GM12878 (cell line): ENCODE results near the gene QSOX2. TPM values are rescaled to one million over a fixed set of nuclear protein-coding genes. Genes with fewer than 3 reads are reported as not detected.

ENCODE experiments used
- ATAC-seq: fragments of 200-7000 bp; cut with Tn5 transposase; 3 replicates; pipeline ENCODE4 v1.9.1; 2020; ENCODE audit warnings: mild to moderate bottlenecking, moderate library complexity
- BruUV-seq: library from RNA; stranded (reverse); fragments of 400-500 nt; replicated peaks from 2 replicates; lab custom pipeline; 2021; lab: Mats Ljungman, UMichigan
- CTCF ChIA-PET: fragments of 300-600 bp; sonication (Branson Sonifier 250); formaldehyde crosslinking; extraction: SDS; loops from one replicate; lab custom pipeline; 2021; ENCODE audit warnings: inconsistent platforms; lab: Yijun Ruan, JAX
- POLR2A ChIA-PET: fragments of 350-600 bp; formaldehyde crosslinking; extraction: SDS; loops from one replicate; lab custom pipeline; 2021; ENCODE audit warnings: inconsistent platforms; lab: Charles Lee
- RAD21 ChIA-PET: fragments of 300-600 bp; sonication (Branson Sonifier 250); formaldehyde crosslinking; loops from one replicate; lab custom pipeline; 2023; ENCODE audit warnings: antibody characterized with exemption; ENCODE audit not compliant: unreplicated experiment; lab: Charles Lee
- SMC1A ChIA-PET: fragments of 300-600 bp; sonication (Branson Sonifier 250); formaldehyde crosslinking; loops from one replicate; lab custom pipeline; 2023; ENCODE audit not compliant: unreplicated experiment, uncharacterized antibody; lab: Charles Lee
- DNase-seq: peaks from one replicate; pipeline ENCODE4 v3.0.0-alpha.2; 2011; ENCODE audit warnings: low read depth, low spot score
- FAIRE-seq: peaks from 3 replicates; lab custom pipeline; 2011; peaks lifted over from hg19 to GRCh38; lab: Jason Lieb, UNC
- H2AFZ ChIP-seq: 2 replicates; pipeline ENCODE4 v1.6.0; 2011; ENCODE audit warnings: low read depth, low read length, control low read depth; ENCODE audit not compliant: control insufficient read depth
- H3K27ac ChIP-seq: 2 replicates; pipeline ENCODE4 v1.5.1; 2011; ENCODE audit warnings: control low read depth; ENCODE audit not compliant: control insufficient read depth, insufficient read depth
- H3K27me3 ChIP-seq, 2 experiments: replicated peaks in 1 of 2; 2 replicates each; pipeline versions ENCODE4 v1.6.0 to v1.6.1; 2011; ENCODE audit warnings: low read length in 1 of 2; ENCODE audit not compliant: control insufficient read depth in 2 of 2, insufficient read depth in 2 of 2
- H3K36me3 ChIP-seq, 2 experiments: 2 replicates each; pipeline ENCODE4 v1.5.1; 2011; ENCODE audit warnings: low read length in 1 of 2; ENCODE audit not compliant: control insufficient read depth in 2 of 2, insufficient read depth in 2 of 2
- H3K4me1 ChIP-seq: 2 replicates; pipeline ENCODE4 v1.6.1; 2011; ENCODE audit warnings: mild to moderate bottlenecking, low read length, moderate library complexity, mixed read lengths; ENCODE audit not compliant: control insufficient read depth, insufficient read depth
- H3K4me2 ChIP-seq: 2 replicates; pipeline ENCODE4 v1.6.0; 2011; ENCODE audit warnings: control low read depth; ENCODE audit not compliant: control insufficient read depth, insufficient read depth
- H3K4me3 ChIP-seq: fragments of 200-600 bp; sonication (generic); 2 replicates; pipeline ENCODE4 v1.5.1; 2016
- H3K79me2 ChIP-seq: 2 replicates; pipeline ENCODE4 v1.6.0; 2011; ENCODE audit warnings: low read length; ENCODE audit not compliant: control insufficient read depth, insufficient read depth
- H3K9ac ChIP-seq: 2 replicates; pipeline ENCODE4 v1.8.0; 2011; ENCODE audit warnings: low read length, control low read depth, mixed read lengths; ENCODE audit not compliant: control insufficient read depth, insufficient read depth
- H3K9me3 ChIP-seq: replicated peaks from 3 replicates; pipeline ENCODE4 v1.5.1; 2011; ENCODE audit warnings: mild to moderate bottlenecking, low read length; ENCODE audit not compliant: control insufficient read depth, insufficient read depth
- H4K20me1 ChIP-seq: 2 replicates; pipeline ENCODE4 v1.6.0; 2011; ENCODE audit not compliant: control insufficient read depth, insufficient read depth
- CBFB ChIP-seq: IDR thresholded peaks from 2 replicates; pipeline ENCODE4 v1.6.1; 2016; ENCODE audit warnings: antibody characterized with exemption, low read depth
- EED ChIP-seq: sonication (generic); IDR thresholded peaks from 2 replicates; pipeline ENCODE4 v1.6.1; 2016; ENCODE audit warnings: antibody characterized with exemption, low read depth
- ESRRA ChIP-seq: IDR thresholded peaks from 2 replicates; pipeline ENCODE4 v1.6.1; 2012; ENCODE audit warnings: mild to moderate bottlenecking, low read length, improper control_type of control experiment
- EZH2 ChIP-seq: IDR thresholded peaks from 2 replicates; pipeline ENCODE4 v1.6.1; 2012; ENCODE audit warnings: low read depth, mild to moderate bottlenecking, control low read depth, inconsistent platforms, low read length, borderline replicate concordance; ENCODE audit not compliant: control insufficient read depth
- FOXK2 ChIP-seq: fragments of 450-650 bp; IDR thresholded peaks from 2 replicates; pipeline ENCODE4 v1.6.1; 2017; ENCODE audit warnings: mild to moderate bottlenecking, moderate library complexity
- IRF5 ChIP-seq: fragments of 450-650 bp; IDR thresholded peaks from 2 replicates; pipeline ENCODE4 v1.6.1; 2017; ENCODE audit warnings: borderline replicate concordance
- MYC ChIP-seq: IDR thresholded peaks from 2 replicates; pipeline ENCODE4 v1.6.1; 2011; ENCODE audit warnings: mild to moderate bottlenecking, low read length, moderate library complexity, inconsistent platforms; ENCODE audit not compliant: insufficient read depth, insufficient replicate concordance, insufficient read length, severe bottlenecking
- NFXL1 ChIP-seq: fragments of 450-650 bp; IDR thresholded peaks from 2 replicates; pipeline ENCODE4 v1.6.1; 2017; ENCODE audit warnings: antibody characterized with exemption, mild to moderate bottlenecking, borderline replicate concordance
- POLR2AphosphoS5 ChIP-seq: IDR thresholded peaks from 2 replicates; pipeline ENCODE4 v1.6.1; 2011; ENCODE audit warnings: mild to moderate bottlenecking, low read length, inconsistent platforms
- RB1 ChIP-seq: fragments of 450-650 bp; formaldehyde crosslinking; IDR thresholded peaks from 2 replicates; pipeline ENCODE4 v1.6.1; 2017; ENCODE audit warnings: mild to moderate bottlenecking, borderline replicate concordance
- SUPT20H ChIP-seq: IDR thresholded peaks from 2 replicates; pipeline ENCODE4 v1.6.1; 2011; ENCODE audit warnings: low read depth, mild to moderate bottlenecking, low read length, moderate library complexity, borderline replicate concordance; ENCODE audit not compliant: control insufficient read depth
- ZNF592 ChIP-seq: fragments of 450-650 bp; IDR thresholded peaks from 2 replicates; pipeline ENCODE4 v1.6.1; 2017; ENCODE audit warnings: mild to moderate bottlenecking, moderate library complexity
- WGBS: methylation state at CpG from one replicate; pipeline ENCODE4 v1.1.6; 2016; ENCODE audit warnings: low lambda C conversion rate; ENCODE audit not compliant: insufficient replicate concordance, insufficient coverage; ENCODE audit errors: missing lambda C conversion rate; 5-methylcytosine and 5-hydroxymethylcytosine counted together
- in situ Hi-C: fragments of 300-500 bp; cut with MboI; formaldehyde crosslinking; loops from 9 replicates; pipeline ENCODE4 v1.14.3; 2018; ENCODE audit warnings: mixed read lengths
- intact Hi-C: fragments of 100-400 bp; cut with micrococcal nuclease; formaldehyde crosslinking; loops from one replicate; pipeline ENCODE4 v1.14.2; 2022; ENCODE audit not compliant: unreplicated experiment
- polyA plus RNA-seq, 11 experiments: library from polyadenylated mRNA; depleted of rRNA in 4 of 11; unstranded in 6 of 11; stranded (reverse) in 5 of 11; fragments of >200 nt; fragmentation: Nextera tagmentation in 4 of 11; fragmentation: Illumina TruSeq in 1 of 11; extraction: Ambion mirVana in 4 of 11; extraction: Trizol in 1 of 11; gene quantifications; 1 replicate in 1 of 11; 2 replicates in 10 of 11; pipeline versions ENCODE4 v1.2.1 to v1.2.3, GENCODE V29; 2011 to 2016; ENCODE audit warnings: inconsistent platforms in 2 of 11, missing spikeins in 2 of 11, low read depth in 1 of 11
- total RNA-seq, 4 experiments: library from RNA; depleted of rRNA in 3 of 4; stranded (reverse); fragments of >200 nt in 3 of 4; fragmentation: Illumina TruSeq in 1 of 4; extraction: Trizol in 1 of 4; gene quantifications; 2 replicates each; pipeline versions ENCODE4 v1.2.1 to v1.2.3, GENCODE V29; 2013 to 2021

QSOX2 gene
- total and polyA plus RNA-seq, 10 of the 15 experiments (the other 5 are each of a cell fraction or from before 2014, with no cell fraction given): 0.34 to 16.1 (median 8.2) TPM

DNA sequence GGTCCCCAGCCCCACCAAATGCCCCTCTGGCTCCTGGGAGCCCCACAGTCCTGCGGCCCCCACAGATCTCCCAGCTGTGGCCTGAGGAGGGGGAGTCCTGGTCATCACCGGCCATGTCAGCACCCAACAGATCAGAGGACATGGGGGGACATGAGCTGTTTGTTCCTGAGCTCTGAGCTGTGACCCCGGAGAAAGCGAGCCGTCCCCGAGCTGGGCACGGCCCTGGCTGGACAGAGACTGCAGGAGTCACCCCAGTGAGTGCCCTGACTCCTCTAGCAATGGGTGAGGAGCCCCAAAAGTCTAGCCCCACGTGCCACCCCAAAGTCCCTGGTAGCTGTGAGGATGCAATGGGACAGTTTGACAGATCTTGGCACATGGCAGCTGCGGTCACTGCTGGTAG lies 32.6 kb upstream of the QSOX2 start:
- Histone ChIP-seq H4K20me1 (no peaks in the 10 kb centered on the region), H2AFZ (no peak overlapping the region), H3K36me3 (no peaks in the 10 kb centered on the region), H3K4me1 (no peaks in the 10 kb centered on the region), H3K4me2 (no peak overlapping the region), H3K27me3 (peaks cover 0 to 2% of the 10 kb centered on the region in 2 experiments; a peak in 2 of 4 replicates), H3K27ac (no peak overlapping the region), H3K9ac (no peak overlapping the region)
- ATAC-seq: no peak
- BruUV-seq: no TSS peak
- DNase-seq: no peak
- SMC1A ChIA-PET: no interaction called here
- TF ChIP-seq MYC (no peak), CBFB (no peak), EZH2 (no peak)
- TF ChIP-seq, all 136 proteins: peak for 0
- ChIA-PET POLR2A (no interaction called here), CTCF (interaction anchor here (1.4 to 2.2 kb wide), 2 partner anchors 9 to 108 kb away, joined by 7 to 9 read pairs; no protein-coding TSS in a partner anchor), RAD21 (interaction anchor here (1.6 kb wide), 1 partner anchor 107 kb away, joined by 6 read pairs; no protein-coding TSS in a partner anchor)
- no peaks in the 10 kb centered on the region for H3K79me2 ChIP-seq
- no peak for FAIRE-seq
- in situ Hi-C loops: no loop called here
- H3K4me3 ChIP-seq: no peak overlapping the region
- WGBS: 9% methylated on average over 5 of the region's 9 CpGs
- intact Hi-C loops: no loop called here
- H3K9me3 ChIP-seq: no peaks in the 10 kb centered on the region

- ATAC-seq (no peak), FAIRE-seq (no peak), DNase-seq (no peak)
- no peak overlapping the region for H3K4me3 ChIP-seq
- WGBS: 24% methylated on average over 14 of the region's 14 CpGs
- no peak overlapping the region for H3K9ac ChIP-seq
- ChIA-PET CTCF (interaction anchor here (1.4 to 2.2 kb wide), 2 partner anchors 9 to 107 kb away, joined by 7 to 9 read pairs; no protein-coding TSS in a partner anchor), RAD21 (interaction anchor here (1.6 kb wide), 1 partner anchor 107 kb away, joined by 6 read pairs; no protein-coding TSS in a partner anchor), POLR2A (no interaction called here), SMC1A (no interaction called here)
- no peaks in the 10 kb centered on the region for H3K4me1 ChIP-seq
- in situ Hi-C loops (no loop called here), intact Hi-C loops (no loop called here)
- H3K27me3 ChIP-seq: peaks cover 0 to 2% of the 10 kb centered on the region in 2 experiments; a peak in 2 of 4 replicates
- no peaks in the 10 kb centered on the region for H3K36me3 ChIP-seq
- H2AFZ ChIP-seq: no peak overlapping the region
- H3K9me3 ChIP-seq: no peaks in the 10 kb centered on the region
- H3K27ac ChIP-seq: no peak overlapping the region
- BruUV-seq: no TSS peak
- H4K20me1 ChIP-seq: no peaks in the 10 kb centered on the region
- H3K4me2 ChIP-seq: no peak overlapping the region
- no peaks in the 10 kb centered on the region for H3K79me2 ChIP-seq
- no peak for TF ChIP-seq IRF5
- TF ChIP-seq ZNF592: no peak
- no peak for TF ChIP-seq ESRRA
- TF ChIP-seq NFXL1: no peak
- TF ChIP-seq EED: no peak
- no peak for TF ChIP-seq FOXK2
- TF ChIP-seq SUPT20H: no peak
- no peak for TF ChIP-seq RB1
- TF ChIP-seq POLR2AphosphoS5: no peak
These were observed 32.1 kb upstream of the QSOX2 start for GRCh38 chr9:136277746-136278145.
